VCaP (cell line): ENCODE measurements around the gene LRRC32.
A peak's percentile ranks its signal among the peaks of the same experiment; 100 is the strongest.

Source experiments
- H3K27ac ChIP-seq: fragments of 450-650 bp; 2 replicates; pipeline ENCODE4 v1.5.1; 2017
- TF ChIP-seq, protein P1 (sequence below): fragments of 450-650 bp; conservative IDR thresholded peaks from 2 replicates; pipeline ENCODE4 v1.5.1; 2017; ENCODE audit warnings: mild to moderate bottlenecking, moderate library complexity

LRRC32 gene

DNA sequence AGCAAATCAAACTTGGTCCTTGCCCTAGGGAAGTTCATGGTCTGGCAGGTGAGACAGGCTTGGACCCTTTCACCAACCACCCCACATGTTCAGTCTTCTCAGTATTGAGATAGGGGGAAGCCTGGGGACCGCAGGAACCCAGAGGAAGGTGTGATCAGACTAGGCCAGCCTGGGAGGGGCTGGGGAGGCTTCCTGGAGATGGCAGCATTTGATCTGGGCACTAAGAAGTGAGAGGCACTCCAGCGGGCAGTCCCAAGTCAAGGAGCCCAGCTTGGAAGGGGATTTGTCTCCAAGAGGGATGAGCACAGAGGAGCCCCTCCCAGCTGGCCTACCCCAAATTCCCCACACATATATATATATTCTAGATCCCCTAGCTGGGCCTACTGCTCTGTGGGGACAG is 5.4 kb downstream of the LRRC32 start:
- no peak overlapping the region for H3K27ac ChIP-seq
- TF ChIP-seq, protein P1, sequence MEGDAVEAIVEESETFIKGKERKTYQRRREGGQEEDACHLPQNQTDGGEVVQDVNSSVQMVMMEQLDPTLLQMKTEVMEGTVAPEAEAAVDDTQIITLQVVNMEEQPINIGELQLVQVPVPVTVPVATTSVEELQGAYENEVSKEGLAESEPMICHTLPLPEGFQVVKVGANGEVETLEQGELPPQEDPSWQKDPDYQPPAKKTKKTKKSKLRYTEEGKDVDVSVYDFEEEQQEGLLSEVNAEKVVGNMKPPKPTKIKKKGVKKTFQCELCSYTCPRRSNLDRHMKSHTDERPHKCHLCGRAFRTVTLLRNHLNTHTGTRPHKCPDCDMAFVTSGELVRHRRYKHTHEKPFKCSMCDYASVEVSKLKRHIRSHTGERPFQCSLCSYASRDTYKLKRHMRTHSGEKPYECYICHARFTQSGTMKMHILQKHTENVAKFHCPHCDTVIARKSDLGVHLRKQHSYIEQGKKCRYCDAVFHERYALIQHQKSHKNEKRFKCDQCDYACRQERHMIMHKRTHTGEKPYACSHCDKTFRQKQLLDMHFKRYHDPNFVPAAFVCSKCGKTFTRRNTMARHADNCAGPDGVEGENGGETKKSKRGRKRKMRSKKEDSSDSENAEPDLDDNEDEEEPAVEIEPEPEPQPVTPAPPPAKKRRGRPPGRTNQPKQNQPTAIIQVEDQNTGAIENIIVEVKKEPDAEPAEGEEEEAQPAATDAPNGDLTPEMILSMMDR: no peak

DNA sequence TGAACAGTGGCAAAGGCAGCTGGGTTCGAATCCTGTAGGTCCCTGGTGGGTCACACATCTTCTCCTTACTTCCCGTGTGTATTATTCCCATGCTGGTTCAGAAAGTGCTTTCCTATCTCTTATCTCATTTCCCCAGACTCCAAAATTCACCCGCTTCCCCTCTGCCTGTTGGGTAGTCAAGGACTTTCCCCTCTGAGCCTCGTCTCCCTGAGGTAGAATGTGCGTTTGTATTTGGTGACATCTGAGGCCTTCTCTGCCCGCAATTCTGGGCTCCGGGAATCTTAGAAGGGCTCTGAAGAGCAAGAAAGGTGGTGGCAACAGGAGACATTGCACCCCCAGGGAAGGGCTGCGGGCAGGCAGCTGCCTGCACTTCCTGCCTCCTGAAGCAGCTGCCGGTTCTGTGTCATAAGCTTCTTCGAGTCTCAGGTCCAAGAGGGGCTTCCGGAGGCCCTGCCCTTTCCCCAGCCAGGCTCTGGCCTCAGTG is 5.9 kb downstream of the LRRC32 start:
- no peak overlapping the region for H3K27ac ChIP-seq
- TF ChIP-seq, protein P1: no peak

DNA sequence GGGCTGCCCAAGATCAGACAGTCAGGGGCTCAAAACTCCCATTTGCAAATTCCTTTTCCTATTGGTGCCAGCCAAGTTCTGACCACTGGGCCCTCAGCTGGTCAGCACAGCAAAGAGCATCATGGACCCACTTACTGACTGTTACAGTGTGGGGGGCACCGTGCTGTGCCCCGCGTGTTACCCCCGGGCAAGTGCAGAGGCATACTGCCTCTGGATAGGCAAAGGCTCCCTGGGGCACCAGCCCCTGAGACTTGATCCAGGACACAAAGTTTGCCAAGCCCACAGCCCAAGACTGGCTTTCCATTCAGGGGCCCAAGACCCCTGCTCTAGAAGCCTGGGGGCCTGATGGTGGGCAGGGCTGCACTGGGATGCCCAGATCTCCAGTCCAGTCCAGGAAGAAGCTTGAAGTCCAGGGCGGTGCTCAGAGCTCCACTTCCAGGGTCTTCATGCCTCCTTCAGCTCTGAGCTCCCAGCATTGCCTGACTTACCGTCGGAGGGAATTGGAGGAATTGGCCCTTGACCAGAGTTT is 6.6 kb downstream of the LRRC32 start:
- H3K27ac ChIP-seq: no peak overlapping the region
- TF ChIP-seq, protein P1: no peak

DNA sequence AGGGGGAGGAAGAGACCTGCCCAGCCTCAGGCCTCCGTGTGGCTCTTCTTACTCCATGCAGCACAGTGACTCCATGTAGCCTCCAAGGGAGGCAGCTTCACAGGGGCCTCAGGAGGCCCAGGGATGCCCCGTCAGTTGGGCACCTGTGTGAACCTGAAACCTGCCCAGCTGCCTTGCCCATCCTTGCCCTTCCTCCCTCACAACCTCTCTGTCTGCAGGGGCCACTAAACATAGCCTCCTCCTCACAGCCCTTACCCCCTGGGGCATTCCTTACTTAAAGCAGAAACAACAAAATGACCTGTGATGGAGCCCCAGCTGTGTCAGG is 7.1 kb downstream of the LRRC32 start:
- no peak overlapping the region for H3K27ac ChIP-seq
- TF ChIP-seq, protein P1: no peak

DNA sequence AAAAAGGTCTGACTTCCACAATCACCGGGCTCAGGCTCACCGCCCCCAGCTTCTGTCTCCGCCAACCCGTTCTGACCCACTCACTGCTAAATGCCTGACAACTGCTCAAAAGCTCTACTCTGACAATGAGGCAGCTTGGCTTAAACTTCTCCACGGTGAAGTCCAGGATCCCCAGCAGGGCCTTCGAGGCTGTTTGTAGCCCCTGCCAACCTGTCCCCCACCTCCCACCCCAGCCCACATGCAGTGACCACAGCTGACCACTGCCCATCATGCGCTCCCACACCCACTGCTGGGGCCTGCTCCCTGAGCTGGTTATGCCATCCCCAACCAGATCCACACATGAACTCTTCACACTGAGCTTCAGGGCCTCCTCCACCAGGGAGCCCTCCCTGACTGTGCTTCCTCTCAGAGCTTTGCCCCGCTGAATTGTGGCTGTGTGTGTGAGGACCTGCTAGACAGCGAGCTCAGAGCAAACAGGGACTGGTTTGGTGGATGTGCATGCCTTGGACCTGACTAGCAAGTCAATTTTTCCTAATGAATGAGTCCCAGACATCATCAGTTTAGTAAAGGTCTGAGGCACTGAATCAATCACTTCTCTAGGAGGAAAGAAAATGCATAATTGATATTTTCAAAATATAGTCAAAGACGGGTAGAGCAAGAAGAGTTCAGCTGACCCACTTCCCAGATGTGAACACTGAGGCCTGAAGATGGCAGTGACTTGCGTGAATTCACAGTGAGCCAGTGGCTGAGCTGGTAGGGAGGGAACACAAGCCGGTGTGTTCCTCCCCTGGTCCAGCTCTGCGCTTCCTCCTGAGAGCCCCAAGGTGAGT is 7.7 kb downstream of the LRRC32 start:
- no peak overlapping the region; the same call in 1 of the 2 replicates for H3K27ac ChIP-seq
- TF ChIP-seq, protein P1: no peak

DNA sequence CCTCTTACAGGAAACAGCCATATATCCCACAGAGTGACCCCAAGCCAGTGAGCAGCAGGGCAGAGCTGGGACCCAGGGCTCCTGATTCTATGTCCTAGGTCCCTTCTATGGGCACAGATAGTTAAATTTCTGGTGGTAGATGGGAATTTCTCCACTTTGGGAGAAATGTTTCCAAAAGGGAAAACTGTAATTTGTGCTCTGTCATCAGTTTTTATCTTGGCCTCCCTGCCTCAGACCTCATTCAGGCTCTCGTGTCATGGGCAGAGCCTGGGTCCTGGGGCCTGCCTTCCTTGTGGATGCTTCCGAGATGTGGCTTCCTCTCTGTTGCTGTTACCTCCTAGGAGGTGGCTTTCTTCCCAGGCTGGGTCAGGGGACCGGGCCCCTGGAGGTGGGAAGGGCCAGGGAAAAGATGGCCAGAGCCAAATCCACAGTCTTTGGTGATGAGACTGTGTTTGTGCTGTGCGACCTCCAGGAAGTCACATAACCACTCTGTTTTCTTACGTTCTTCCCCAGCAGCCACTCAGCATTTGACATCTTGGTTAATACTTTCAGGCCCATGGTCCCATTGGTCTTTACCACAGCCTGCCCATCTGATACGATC is 8.6 kb downstream of the LRRC32 start:
- TF ChIP-seq, protein P1: no peak
- H3K27ac ChIP-seq: peak overlapping the region; percentile 75; the same call in 1 of the 2 replicates

DNA sequence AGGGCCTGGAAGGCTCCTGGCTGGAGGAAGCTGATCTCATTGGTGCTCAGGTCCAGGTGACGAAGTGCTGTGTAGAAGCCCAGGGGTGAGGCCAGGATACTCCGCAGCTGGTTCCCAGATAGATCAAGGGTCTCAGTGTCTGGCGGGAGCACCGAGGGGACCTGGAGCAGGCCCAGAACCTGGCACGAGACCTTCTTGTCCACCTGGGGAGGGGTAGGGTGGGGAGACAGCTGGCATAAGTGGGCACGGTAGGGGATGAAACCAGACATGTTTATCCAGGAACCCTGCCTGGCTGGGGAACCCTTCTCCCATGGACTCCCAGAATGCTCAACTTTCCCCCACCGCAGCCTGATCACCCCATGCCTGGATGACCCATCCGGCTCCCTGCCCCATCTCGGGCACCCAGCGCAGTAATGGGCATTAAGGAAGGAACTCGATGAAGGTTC is 9.2 kb downstream of the LRRC32 start:
- TF ChIP-seq, protein P1: no peak
- peak overlapping the region; percentile 75 for H3K27ac ChIP-seq
